Measurements from ENCODE around the gene IMPDH2. TPM values are rescaled to one million over a fixed set of nuclear protein-coding genes. Genes with fewer than 3 reads are reported as not detected.

Gene IMPDH2
- total RNA-seq (100 to 1,000 TPM in 3 of 4 donors, 10 to 100 TPM in 1; 82.8 to 259 (median 209) TPM), polyA plus RNA-seq (100 to 1,000 TPM; 102 to 397 (median 233) TPM)
- long read RNA-seq, donor 1, transcript IMPDH2-201 (14 exons, 1,643 nt), result major isoform, 57 of 177 reads
- long read RNA-seq, donor 1, partial matches to known transcripts, result 19 of 177 reads
- long read RNA-seq, donor 1, other reads (novel, unspliced or antisense), result 100 of 177 reads
- long read RNA-seq, donor 2, transcript IMPDH2-201 (14 exons, 1,643 nt), result major isoform, 138 of 453 reads
- long read RNA-seq, donor 2, partial matches to known transcripts, result 25 of 453 reads
- long read RNA-seq, donor 2, other reads (novel, unspliced or antisense), result 286 of 453 reads

GRCh38 chr3:49028673-49029562 lies at the start of gene IMPDH2:
Gene IMPDH2 (minus strand): TSS chr3:49029398. CDS start chr3:49029350, 48 bp downstream.
- peak; percentile 93 to 98 for DNase-seq
- TF ChIP-seq CTCF (IDR thresholded peaks at IDR 0.05), result no peak
- peak; percentile 91 to 96 (median 95) for ATAC-seq
- Histone ChIP-seq H3K9me3 (no peaks in the 10 kb centered on the region), H3K27me3 (ENCODE audit: insufficient read depth in 3 of 3, low read length in 2 of 3) (no peaks in the 10 kb centered on the region), H3K4me1 (peaks cover 37% of the 10 kb centered on the region), H3K4me3 (peak within 1 kb of the TSS; percentile 89), H3K36me3 (ENCODE audit: insufficient read depth in 1 of 2, low read depth in 1 of 2) (peaks cover 7 to 83% of the 10 kb centered on the region in 2 donors), H3K27ac (peak within 1 kb of the TSS; percentile 93)
- 1 to 2% (median 1%) methylated on average over 55 of the region's 55 CpGs for WGBS, 3 donors
- intact Hi-C loops (cut with DNase I), result no loop called here

GRCh38 chr3:49076646-49077045 lies 47.4 kb upstream of the IMPDH2 start:
- no peaks in the 10 kb centered on the region for H3K9me3 ChIP-seq
- H3K27me3 ChIP-seq (ENCODE audit: insufficient read depth in 3 of 3, low read length in 2 of 3), result no peaks in the 10 kb centered on the region
- H3K4me1 ChIP-seq, result no peaks in the 10 kb centered on the region
- ATAC-seq, result no peak
- no peak overlapping the region for H3K27ac ChIP-seq
- intact Hi-C loops (cut with DNase I), result loop anchor here in 1 of 2 donors (5.0 kb wide), 1 partner anchor 44 kb away; no protein-coding TSS in a partner anchor
- DNase-seq, result no peak
- no peak overlapping the region for H3K4me3 ChIP-seq
- no peak for TF ChIP-seq CTCF (IDR thresholded peaks at IDR 0.05)
- 83 to 93% (median 90%) methylated on average over 4 of the region's 4 CpGs for WGBS, 3 donors
- H3K36me3 ChIP-seq (ENCODE audit: insufficient read depth in 1 of 2, low read depth in 1 of 2), result peaks cover 9 to 80% of the 10 kb centered on the region in 2 donors

- no peak for TF ChIP-seq CTCF (IDR thresholded peaks at IDR 0.05)
- no peak for ATAC-seq
Measured at GRCh38 chr3:49076116-49076515, 46.9 kb upstream of the IMPDH2 start.

GRCh38 chr3:49058011-49058410 lies 28.8 kb upstream of the IMPDH2 start:
- TF ChIP-seq CTCF (IDR thresholded peaks at IDR 0.05), result no peak
- peaks cover 5% of the 10 kb centered on the region for H3K4me1 ChIP-seq
- peaks cover 13 to 73% of the 10 kb centered on the region in 2 donors for H3K36me3 ChIP-seq (ENCODE audit: insufficient read depth in 1 of 2, low read depth in 1 of 2)
- intact Hi-C loops (cut with DNase I), result no loop called here
- H3K27ac ChIP-seq, result no peak overlapping the region
- ATAC-seq, result no peak
- H3K9me3 ChIP-seq, result no peaks in the 10 kb centered on the region
- H3K27me3 ChIP-seq (ENCODE audit: insufficient read depth in 3 of 3, low read length in 2 of 3), result no peaks in the 10 kb centered on the region
- no peak for DNase-seq
- no peak overlapping the region for H3K4me3 ChIP-seq
- WGBS, 3 donors, result 75 to 89% (median 85%) methylated on average over 7 of the region's 7 CpGs

More at GRCh38 chr3:49076116-49076515, 46.9 kb upstream of the IMPDH2 start:
- no peaks in the 10 kb centered on the region for H3K9me3 ChIP-seq
- H3K27me3 ChIP-seq (ENCODE audit: insufficient read depth in 3 of 3, low read length in 2 of 3), result no peaks in the 10 kb centered on the region
- H3K27ac ChIP-seq, result no peak overlapping the region
- peaks cover 9 to 85% of the 10 kb centered on the region in 2 donors for H3K36me3 ChIP-seq (ENCODE audit: insufficient read depth in 1 of 2, low read depth in 1 of 2)
- intact Hi-C loops (cut with DNase I), result loop anchor here in 1 of 2 donors (5.0 kb wide), 1 partner anchor 44 kb away; no protein-coding TSS in a partner anchor
- 90 to 95% (median 93%) methylated on average over 13 of the region's 13 CpGs for WGBS, 3 donors
- no peak for DNase-seq
- H3K4me3 ChIP-seq, result no peak overlapping the region
- H3K4me1 ChIP-seq, result no peaks in the 10 kb centered on the region
